Loucy (cell line): ENCODE results near the gene PHACTR4.

Experiments
- CTCF ChIP-seq: fragments of 200-600 bp; sonication (generic); conservative IDR thresholded peaks from 2 replicates; pipeline ENCODE4 v1.5.1; 2014; ENCODE audit warnings: mild to moderate bottlenecking, antibody characterized with exemption, low read length
- EZH2phosphoT487 ChIP-seq: fragments of 200-600 bp; IDR thresholded peaks from 2 replicates; pipeline ENCODE4 v1.6.1; 2018; ENCODE audit warnings: antibody characterized with exemption, mild to moderate bottlenecking, moderate library complexity, borderline replicate concordance

- TF ChIP-seq CTCF, result no peak
- no peak for TF ChIP-seq EZH2phosphoT487
Measured at GRCh38 chr1:28340221-28340974, 29.1 kb upstream of the PHACTR4 start.
